Activated T-cell treated with anti-CD3 and anti-CD28 coated beads, Interleukin-2, amount 50 U/mL, for 24 hours (primary cell): Measurements from ENCODE around the gene TXNRD1.

Source experiments
- DNase-seq: peaks from one replicate; pipeline ENCODE4 v3.0.0-alpha.2; 2020
- H3K27ac Mint-ChIP-seq: 2 replicates; pipeline ENCODE4 v1.8.0; 2020; ENCODE audit warnings: mild to moderate bottlenecking, mixed read lengths
- H3K27me3 Mint-ChIP-seq: 2 replicates; pipeline ENCODE4 v1.8.0; 2020; ENCODE audit warnings: mixed read lengths
- H3K36me3 Mint-ChIP-seq: 2 replicates; pipeline ENCODE4 v1.8.0; 2020; ENCODE audit warnings: low read depth, mixed read lengths
- H3K4me1 Mint-ChIP-seq: 2 replicates; pipeline ENCODE4 v1.8.0; 2020; ENCODE audit warnings: low read depth, mixed read lengths
- H3K4me3 Mint-ChIP-seq: 2 replicates; pipeline ENCODE4 v1.8.0; 2020; ENCODE audit warnings: mild to moderate bottlenecking, moderate library complexity, mixed read lengths
- H3K9me3 Mint-ChIP-seq: 2 replicates; pipeline ENCODE4 v1.8.0; 2020; ENCODE audit warnings: mixed read lengths

Gene TXNRD1

GRCh38 chr12:104372061-104372720 lies 156.6 kb downstream of the TXNRD1 start:
- no peak overlapping the region for H3K4me3 Mint-ChIP-seq
- H3K27ac Mint-ChIP-seq = peak overlapping the region; percentile 36
- H3K4me1 Mint-ChIP-seq = peaks cover 12% of the 10 kb centered on the region
- no peaks in the 10 kb centered on the region for H3K27me3 Mint-ChIP-seq
- H3K9me3 Mint-ChIP-seq = peaks cover 6% of the 10 kb centered on the region
- DNase-seq = peak; percentile 44
- H3K36me3 Mint-ChIP-seq = no peaks in the 10 kb centered on the region

GRCh38 chr12:104372721-104373335 lies 157.2 kb downstream of the TXNRD1 start:
- no peak for DNase-seq
- no peak overlapping the region for H3K27ac Mint-ChIP-seq
- H3K36me3 Mint-ChIP-seq = no peaks in the 10 kb centered on the region
- H3K4me3 Mint-ChIP-seq = no peak overlapping the region
- H3K4me1 Mint-ChIP-seq = peaks cover 12% of the 10 kb centered on the region
- no peaks in the 10 kb centered on the region for H3K27me3 Mint-ChIP-seq
- H3K9me3 Mint-ChIP-seq = peaks cover 6% of the 10 kb centered on the region

- Mint-ChIP-seq H3K9me3 (peaks cover 6% of the 10 kb centered on the region), H3K27me3 (no peaks in the 10 kb centered on the region), H3K27ac (no peak overlapping the region), H3K4me3 (no peak overlapping the region), H3K4me1 (peaks cover 12% of the 10 kb centered on the region), H3K36me3 (no peaks in the 10 kb centered on the region)
- no peak for DNase-seq
Observed at GRCh38 chr12:104374071-104374470, 158.5 kb downstream of the TXNRD1 start.

- Mint-ChIP-seq H3K4me3 (no peak overlapping the region), H3K4me1 (peaks cover 12% of the 10 kb centered on the region), H3K9me3 (no peaks in the 10 kb centered on the region), H3K27ac (no peak overlapping the region), H3K27me3 (no peaks in the 10 kb centered on the region), H3K36me3 (no peaks in the 10 kb centered on the region)
- no peak for DNase-seq
Observed at GRCh38 chr12:104374806-104375205, 159.2 kb downstream of the TXNRD1 start.

GRCh38 chr12:104375775-104376174 lies 160.2 kb downstream of the TXNRD1 start:
- H3K4me1 Mint-ChIP-seq = peaks cover 12% of the 10 kb centered on the region
- no peak overlapping the region for H3K27ac Mint-ChIP-seq
- no peak for DNase-seq
- H3K9me3 Mint-ChIP-seq = no peaks in the 10 kb centered on the region
- no peaks in the 10 kb centered on the region for H3K36me3 Mint-ChIP-seq
- H3K4me3 Mint-ChIP-seq = no peak overlapping the region
- no peaks in the 10 kb centered on the region for H3K27me3 Mint-ChIP-seq

- Mint-ChIP-seq H3K9me3 (no peaks in the 10 kb centered on the region), H3K27ac (no peak overlapping the region), H3K27me3 (peaks cover 5% of the 10 kb centered on the region), H3K36me3 (no peaks in the 10 kb centered on the region), H3K4me3 (no peak overlapping the region), H3K4me1 (peaks cover 10% of the 10 kb centered on the region)
- DNase-seq = no peak
Observed at GRCh38 chr12:104376650-104377513, 161.3 kb downstream of the TXNRD1 start.

- peaks cover 5% of the 10 kb centered on the region for H3K27me3 Mint-ChIP-seq
- peaks cover 10% of the 10 kb centered on the region for H3K4me1 Mint-ChIP-seq
- no peaks in the 10 kb centered on the region for H3K9me3 Mint-ChIP-seq
- DNase-seq = no peak
- no peak overlapping the region for H3K4me3 Mint-ChIP-seq
- H3K36me3 Mint-ChIP-seq = no peaks in the 10 kb centered on the region
- no peak overlapping the region for H3K27ac Mint-ChIP-seq
Observed at GRCh38 chr12:104377514-104377812, 161.9 kb downstream of the TXNRD1 start.

GRCh38 chr12:104378427-104378826 lies 162.8 kb downstream of the TXNRD1 start:
- H3K9me3 Mint-ChIP-seq = no peaks in the 10 kb centered on the region
- no peaks in the 10 kb centered on the region for H3K36me3 Mint-ChIP-seq
- H3K4me1 Mint-ChIP-seq = peaks cover 10% of the 10 kb centered on the region
- no peak for DNase-seq
- no peak overlapping the region for H3K27ac Mint-ChIP-seq
- H3K27me3 Mint-ChIP-seq = peaks cover 5% of the 10 kb centered on the region
- no peak overlapping the region for H3K4me3 Mint-ChIP-seq

GRCh38 chr12:104381341-104381730 lies 165.8 kb downstream of the TXNRD1 start:
- no peak overlapping the region for H3K4me3 Mint-ChIP-seq

GRCh38 chr12:104381731-104382480 lies 166.3 kb downstream of the TXNRD1 start:
- Mint-ChIP-seq H3K9me3 (no peaks in the 10 kb centered on the region), H3K4me3 (no peak overlapping the region), H3K36me3 (no peaks in the 10 kb centered on the region), H3K4me1 (peaks cover 19% of the 10 kb centered on the region), H3K27ac (peak overlapping the region; percentile 15), H3K27me3 (peaks cover 5% of the 10 kb centered on the region)
- peak; percentile 85 for DNase-seq

More at GRCh38 chr12:104381341-104381730, 165.8 kb downstream of the TXNRD1 start:
- peaks cover 17% of the 10 kb centered on the region for H3K4me1 Mint-ChIP-seq
- no peaks in the 10 kb centered on the region for H3K36me3 Mint-ChIP-seq
- no peak overlapping the region for H3K27ac Mint-ChIP-seq
- H3K9me3 Mint-ChIP-seq = no peaks in the 10 kb centered on the region
- DNase-seq = no peak
- peaks cover 5% of the 10 kb centered on the region for H3K27me3 Mint-ChIP-seq

GRCh38 chr12:104384141-104384880 lies 168.7 kb downstream of the TXNRD1 start:
- Mint-ChIP-seq H3K27ac (no peak overlapping the region), H3K36me3 (no peaks in the 10 kb centered on the region), H3K27me3 (peaks cover 5% of the 10 kb centered on the region), H3K4me1 (peaks cover 22% of the 10 kb centered on the region), H3K4me3 (no peak overlapping the region), H3K9me3 (no peaks in the 10 kb centered on the region)
- no peak for DNase-seq

- Mint-ChIP-seq H3K4me1 (peaks cover 22% of the 10 kb centered on the region), H3K27me3 (peaks cover 5% of the 10 kb centered on the region), H3K4me3 (no peak overlapping the region), H3K27ac (no peak overlapping the region), H3K9me3 (no peaks in the 10 kb centered on the region), H3K36me3 (no peaks in the 10 kb centered on the region)
- DNase-seq = no peak
Observed at GRCh38 chr12:104385510-104385909, 169.9 kb downstream of the TXNRD1 start.

GRCh38 chr12:104386461-104386860 lies 170.9 kb downstream of the TXNRD1 start:
- H3K4me3 Mint-ChIP-seq = no peak overlapping the region
- H3K9me3 Mint-ChIP-seq = no peaks in the 10 kb centered on the region
- no peaks in the 10 kb centered on the region for H3K36me3 Mint-ChIP-seq
- H3K27me3 Mint-ChIP-seq = peaks cover 3% of the 10 kb centered on the region
- H3K27ac Mint-ChIP-seq = no peak overlapping the region
- H3K4me1 Mint-ChIP-seq = peaks cover 22% of the 10 kb centered on the region
- no peak for DNase-seq

GRCh38 chr12:104387190-104387589 lies 171.6 kb downstream of the TXNRD1 start:
- Mint-ChIP-seq H3K4me1 (peaks cover 16% of the 10 kb centered on the region), H3K36me3 (no peaks in the 10 kb centered on the region), H3K9me3 (no peaks in the 10 kb centered on the region), H3K4me3 (no peak overlapping the region), H3K27ac (no peak overlapping the region), H3K27me3 (no peaks in the 10 kb centered on the region)
- no peak for DNase-seq
